K562 (cell line): ENCODE data around the gene IQUB. TPM values are rescaled to one million over a fixed set of nuclear protein-coding genes. Genes with fewer than 3 reads are reported as not detected.

ENCODE experiments used
- ARID2 ChIP-seq: fragments of 450-650 bp; IDR thresholded peaks from 2 replicates; pipeline ENCODE4 v1.6.1; 2017; ENCODE audit warnings: antibody characterized with exemption, mild to moderate bottlenecking
- BRCA1 ChIP-seq, 2 experiments: fragments of 450-650 bp in 1 of 2; sonication (generic) in 1 of 2; formaldehyde crosslinking in 1 of 2; IDR thresholded peaks; 2 replicates each; pipeline versions ENCODE4 v1.5.0 to v1.6.1; 2017 to 2020; ENCODE audit warnings: mild to moderate bottlenecking in 1 of 2, missing genetic modification reagents in 1 of 2
- CBFA2T2 ChIP-seq: fragments of 450-650 bp; conservative IDR thresholded peaks from 2 replicates; pipeline ENCODE4 v1.6.1; 2017; ENCODE audit warnings: mild to moderate bottlenecking
- DLX4 ChIP-seq: fragments of 250-450 bp; sonication (Bioruptor Pico); IDR thresholded peaks from 2 replicates; pipeline ENCODE4 v1.6.1; 2021; ENCODE audit warnings: mild to moderate bottlenecking
- E2F4 ChIP-seq: sonication (generic); formaldehyde crosslinking; IDR thresholded peaks from 2 replicates; pipeline ENCODE4 v1.8.0; 2022; ENCODE audit warnings: mild to moderate bottlenecking, low read depth, missing genetic modification reagents
- EGR1 ChIP-seq: fragments of 450-650 bp; conservative IDR thresholded peaks from 2 replicates; pipeline ENCODE4 v1.6.1; 2017; ENCODE audit warnings: mild to moderate bottlenecking
- FOXJ3 ChIP-seq: sonication (generic); formaldehyde crosslinking; IDR thresholded peaks from 2 replicates; pipeline ENCODE4 v1.4.0; 2020; ENCODE audit warnings: mild to moderate bottlenecking, missing genetic modification reagents
- FUS ChIP-seq: fragments of 200-400 bp; formaldehyde crosslinking; optimal IDR thresholded peaks from 2 replicates; pipeline ENCODE3; 2017; ENCODE audit warnings: low read depth, low read length
- NR3C1 ChIP-seq: sonication (generic); formaldehyde crosslinking; IDR thresholded peaks from 2 replicates; pipeline ENCODE4 v1.8.1; 2022; ENCODE audit warnings: missing genetic modification reagents
- POLR2B ChIP-seq: fragments of 450-650 bp; IDR thresholded peaks from 2 replicates; pipeline ENCODE4 v1.6.1; 2018; ENCODE audit warnings: low read depth; ENCODE audit not compliant: partially characterized antibody
- POLR3G ChIP-seq: IDR thresholded peaks from 2 replicates; pipeline ENCODE4 v1.6.1; 2011; ENCODE audit not compliant: insufficient read length, insufficient replicate concordance; ENCODE audit errors: extremely low read depth
- RBFOX2 ChIP-seq: fragments of 200-400 bp; formaldehyde crosslinking; IDR thresholded peaks from 2 replicates; pipeline ENCODE4 v1.6.1; 2017; ENCODE audit warnings: low read depth, mild to moderate bottlenecking, low read length, moderate library complexity
- SIX5 ChIP-seq, 2 experiments: IDR thresholded peaks; 2 replicates each; pipeline ENCODE4 v1.6.1; 2011; ENCODE audit warnings: low read length in 2 of 2, borderline replicate concordance in 1 of 2, low read depth in 1 of 2, mild to moderate bottlenecking in 1 of 2, moderate library complexity in 1 of 2; ENCODE audit not compliant: insufficient read depth in 1 of 2
- SLC30A9 ChIP-seq: fragments of 250-450 bp; sonication (Bioruptor Pico); IDR thresholded peaks from 2 replicates; pipeline ENCODE4 v1.8.0; 2022; ENCODE audit warnings: mild to moderate bottlenecking, moderate library complexity
- SREBF2 ChIP-seq: sonication (generic); formaldehyde crosslinking; IDR thresholded peaks from 2 replicates; pipeline ENCODE4 v1.4.0; 2020; ENCODE audit warnings: mild to moderate bottlenecking, missing genetic modification reagents
- TEAD2 ChIP-seq: fragments of 450-650 bp; IDR thresholded peaks from 2 replicates; pipeline ENCODE4 v1.6.1; 2016; ENCODE audit warnings: missing genetic modification characterization, control low read depth, missing compliant biosample characterization
- TOE1 ChIP-seq, 2 experiments: fragments of 450-650 bp in 1 of 2; sonication (generic) in 1 of 2; formaldehyde crosslinking in 1 of 2; IDR thresholded peaks; 2 replicates each; pipeline versions ENCODE4 v1.7.1 to v1.8.0; 2016 to 2022; ENCODE audit warnings: borderline replicate concordance in 2 of 2, mild to moderate bottlenecking in 2 of 2, antibody characterized with exemption in 1 of 2, inconsistent platforms in 1 of 2, low read depth in 1 of 2, missing genetic modification reagents in 1 of 2, moderate library complexity in 1 of 2
- TSC22D4 ChIP-seq: fragments of 450-650 bp; IDR thresholded peaks from 2 replicates; pipeline ENCODE4 v1.6.1; 2016; ENCODE audit warnings: missing genetic modification characterization, missing biosample characterization, control low read depth
- XRCC4 ChIP-seq: IDR thresholded peaks from one replicate; pipeline ENCODE4 v1.6.1; 2011; ENCODE audit not compliant: insufficient read depth, insufficient read length; ENCODE audit errors: extremely low read depth
- ZBTB5 ChIP-seq: fragments of 450-650 bp; IDR thresholded peaks from 2 replicates; pipeline ENCODE4 v1.6.1; 2017; ENCODE audit warnings: antibody characterized with exemption
- ZNF3 ChIP-seq: fragments of 250-450 bp; sonication (Bioruptor Pico); IDR thresholded peaks from 2 replicates; pipeline ENCODE4 v1.5.0; 2021; ENCODE audit warnings: mild to moderate bottlenecking, moderate library complexity
- ZNF41 ChIP-seq: fragments of 250-450 bp; sonication (Bioruptor Pico); conservative IDR thresholded peaks from 2 replicates; pipeline ENCODE4 v1.4.0; 2020; ENCODE audit warnings: mild to moderate bottlenecking
- polyA plus RNA-seq, 8 experiments: library from polyadenylated mRNA; depleted of rRNA in 4 of 8; stranded (reverse) in 5 of 8; unstranded in 3 of 8; fragments of >200 nt; fragmentation: Nextera tagmentation in 2 of 8; fragmentation: Illumina TruSeq in 1 of 8; extraction: Ambion mirVana in 2 of 8; extraction: Trizol in 1 of 8; gene quantifications; 2 replicates each; pipeline versions ENCODE4 v1.2.1 to v1.2.3, GENCODE V29; 2011 to 2014; ENCODE audit warnings: inconsistent platforms in 1 of 8, missing spikeins in 1 of 8
- total RNA-seq, 7 experiments: library from RNA; depleted of rRNA in 6 of 7; stranded (reverse); fragments of >200 nt in 6 of 7; fragmentation: Illumina TruSeq in 2 of 7; extraction: Trizol in 2 of 7; gene quantifications; 2 replicates each; pipeline versions ENCODE4 v1.2.1 to v1.2.3, GENCODE V29; 2011 to 2021; ENCODE audit warnings: low replicate concordance in 1 of 7
- TF ChIP-seq, protein P1 (sequence below): sonication (generic); formaldehyde crosslinking; IDR thresholded peaks from 2 replicates; pipeline ENCODE4 v1.5.0; 2020; ENCODE audit warnings: missing genetic modification reagents
- TF ChIP-seq, protein P2 (sequence below): fragments of 450-650 bp; IDR thresholded peaks from 2 replicates; pipeline ENCODE4 v1.6.1; 2016; ENCODE audit warnings: low read depth, mild to moderate bottlenecking, moderate library complexity

Gene IQUB
- total and polyA plus RNA-seq, 9 of the 15 experiments (the other 6 are each of a cell fraction or from before 2014, with no cell fraction given): 0.62 to 2.6 (median 1.4) TPM

GRCh38 chr7:123498601-123499000 lies 35.8 kb downstream of the IQUB start (continued):
- TF ChIP-seq CBFA2T2 (peak; percentile 65), NR3C1 (CRISPR knock-in tag) (no peak), DLX4 (CRISPR knock-in tag) (no peak), POLR3G (no peak), TSC22D4 (tag) (no peak), E2F4 (no peak), FUS (no peak), SLC30A9 (CRISPR knock-in tag) (no peak), ZNF3 (CRISPR knock-in tag) (no peak), XRCC4 (no peak), FOXJ3 (CRISPR knock-in tag) (no peak), SIX5 (IDR thresholded peaks at IDR 0.05; ENCODE audit: borderline replicate concordance in 1 of 2, insufficient read depth in 1 of 2, low read depth in 1 of 2, low read length in 2 of 2) (no peak), ARID2 (no peak), EGR1 (no peak), ZNF41 (CRISPR knock-in tag) (no peak), TEAD2 (no peak), POLR2B (no peak), TOE1 (IDR thresholded peaks at IDR 0.05; ENCODE audit: borderline replicate concordance) (no peak), TOE1 (CRISPR knock-in tag; IDR thresholded peaks at IDR 0.05; ENCODE audit: borderline replicate concordance, low read depth) (no peak), ZBTB5 (no peak), RBFOX2 (no peak), SREBF2 (no peak), BRCA1 (IDR thresholded peaks at IDR 0.05) (no peak), BRCA1 (CRISPR knock-in tag; IDR thresholded peaks at IDR 0.05) (no peak)
- TF ChIP-seq, protein P1, sequence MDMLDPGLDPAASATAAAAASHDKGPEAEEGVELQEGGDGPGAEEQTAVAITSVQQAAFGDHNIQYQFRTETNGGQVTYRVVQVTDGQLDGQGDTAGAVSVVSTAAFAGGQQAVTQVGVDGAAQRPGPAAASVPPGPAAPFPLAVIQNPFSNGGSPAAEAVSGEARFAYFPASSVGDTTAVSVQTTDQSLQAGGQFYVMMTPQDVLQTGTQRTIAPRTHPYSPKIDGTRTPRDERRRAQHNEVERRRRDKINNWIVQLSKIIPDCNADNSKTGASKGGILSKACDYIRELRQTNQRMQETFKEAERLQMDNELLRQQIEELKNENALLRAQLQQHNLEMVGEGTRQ: no peak
- TF ChIP-seq, protein P2, sequence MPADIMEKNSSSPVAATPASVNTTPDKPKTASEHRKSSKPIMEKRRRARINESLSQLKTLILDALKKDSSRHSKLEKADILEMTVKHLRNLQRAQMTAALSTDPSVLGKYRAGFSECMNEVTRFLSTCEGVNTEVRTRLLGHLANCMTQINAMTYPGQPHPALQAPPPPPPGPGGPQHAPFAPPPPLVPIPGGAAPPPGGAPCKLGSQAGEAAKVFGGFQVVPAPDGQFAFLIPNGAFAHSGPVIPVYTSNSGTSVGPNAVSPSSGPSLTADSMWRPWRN: no peak
